ENCODE measurements around the gene ZNF654. TPM values are rescaled to one million over a fixed set of nuclear protein-coding genes. Genes with fewer than 3 reads are reported as not detected.

The ZNF654 gene
- total and polyA plus RNA-seq, 2 of the 13 experiments (the other 11 are each of a cell fraction or from before 2014, with no cell fraction given): 1.8 to 4.1 TPM

GRCh38 chr3:88082854-88083253, 23.8 kb downstream of the ZNF654 start:
- ChIA-PET POLR2A (no interaction called here), CTCF (ENCODE audit: low intra/inter-chr PET ratio, low total read pairs) (no interaction called here)
- H2AFZ ChIP-seq (ENCODE audit: low read length): no peak overlapping the region
- no peaks in the 10 kb centered on the region for H3K4me1 ChIP-seq (ENCODE audit: insufficient read depth, low read length)
- intact Hi-C loops (cut with micrococcal nuclease; ENCODE audit: unreplicated experiment) (no loop called here), in situ Hi-C loops (cut with HindIII; ENCODE audit: extremely low pct_ligation_motif_present, low pct_unique_long_range_greater_than_20kb) (no loop called here)
- 97% methylated on average over 2 of the region's 2 CpGs for WGBS (ENCODE audit: low lambda C conversion rate)
- no peak overlapping the region for H3K9ac ChIP-seq (ENCODE audit: insufficient read depth, low read depth, low read length)
- ATAC-seq (no peak), DNase-seq (ENCODE audit: low spot score) (no peak), FAIRE-seq (no peak)
- no peaks in the 10 kb centered on the region for H3K27me3 ChIP-seq (ENCODE audit: control insufficient read depth in 1 of 2, insufficient read depth in 2 of 2, low read length in 2 of 2)
- BruUV-seq (replicated peaks): no TSS peak
- TF ChIP-seq PCBP2 (optimal IDR thresholded peaks at IDR 0.05; ENCODE audit: low read depth, low read length, poor library complexity, severe bottlenecking): peak; percentile 46
- TF ChIP-seq XRCC5 (optimal IDR thresholded peaks at IDR 0.05; ENCODE audit: low read length): no peak
- peaks cover 0 to 12% of the 10 kb centered on the region in 2 experiments; a peak in 2 of 5 replicates for H3K36me3 ChIP-seq (replicated peaks in 1 of 2; ENCODE audit: control insufficient read depth in 1 of 2, insufficient read depth in 2 of 2, low read length in 2 of 2)
- no peak overlapping the region for H3K4me2 ChIP-seq (ENCODE audit: low read depth, low read length)
- no peak overlapping the region for H3K27ac ChIP-seq (ENCODE audit: extremely low read length, insufficient read depth, low read length)
- no peaks in the 10 kb centered on the region for H3K9me3 ChIP-seq (ENCODE audit: low read length)
- H4K20me1 ChIP-seq (ENCODE audit: insufficient read depth, low read length): 0 out of 2 replicates have a peak, but pooled peaks cover 2% of the 10 kb centered on the region
- H3K79me2 ChIP-seq (ENCODE audit: insufficient read depth, low read length): peaks cover 33% of the 10 kb centered on the region
- H3K4me3 ChIP-seq (replicated peaks in 1 of 3; ENCODE audit: insufficient read depth in 1 of 3, low read depth in 2 of 3, low read length in 3 of 3): no peak overlapping the region

- Histone ChIP-seq H3K4me3 (replicated peaks in 1 of 3; ENCODE audit: insufficient read depth in 1 of 3, low read depth in 2 of 3, low read length in 3 of 3) (no peak overlapping the region), H3K36me3 (replicated peaks in 1 of 2; ENCODE audit: control insufficient read depth in 1 of 2, insufficient read depth in 2 of 2, low read length in 2 of 2) (peaks cover 0 to 13% of the 10 kb centered on the region in 2 experiments; a peak in 3 of 5 replicates), H3K4me1 (ENCODE audit: insufficient read depth, low read length) (no peaks in the 10 kb centered on the region), H3K27me3 (ENCODE audit: control insufficient read depth in 1 of 2, insufficient read depth in 2 of 2, low read length in 2 of 2) (no peaks in the 10 kb centered on the region), H3K4me2 (ENCODE audit: low read depth, low read length) (no peak overlapping the region), H3K9ac (ENCODE audit: insufficient read depth, low read depth, low read length) (no peak overlapping the region), H4K20me1 (ENCODE audit: insufficient read depth, low read length) (0 out of 2 replicates have a peak, but pooled peaks cover 2% of the 10 kb centered on the region), H3K79me2 (ENCODE audit: insufficient read depth, low read length) (peaks cover 25% of the 10 kb centered on the region), H2AFZ (ENCODE audit: low read length) (no peak overlapping the region), H3K9me3 (ENCODE audit: low read length) (no peaks in the 10 kb centered on the region), H3K27ac (ENCODE audit: extremely low read length, insufficient read depth, low read length) (no peak overlapping the region)
- in situ Hi-C loops (cut with HindIII; ENCODE audit: extremely low pct_ligation_motif_present, low pct_unique_long_range_greater_than_20kb): no loop called here
- intact Hi-C loops (cut with micrococcal nuclease; ENCODE audit: unreplicated experiment): no loop called here
- no TSS peak for BruUV-seq (replicated peaks)
- CTCF ChIA-PET (ENCODE audit: low intra/inter-chr PET ratio, low total read pairs): no interaction called here
- 100% methylated on average over 2 of the region's 2 CpGs for WGBS (ENCODE audit: low lambda C conversion rate)
- ATAC-seq: no peak
- no peak for DNase-seq (ENCODE audit: low spot score)
- POLR2A ChIA-PET: no interaction called here
- no peak for FAIRE-seq
- TF ChIP-seq STAG1 (CRISPR knock-in tag; IDR thresholded peaks at IDR 0.05): no peak
Observed at GRCh38 chr3:88084097-88084501, 25.0 kb downstream of the ZNF654 start.

Measured in HepG2 (cell line).